Keratinocyte (primary cell): ENCODE data around the gene NAP1L1. TPM values are rescaled to one million over a fixed set of nuclear protein-coding genes. Genes with fewer than 3 reads are reported as not detected.

ENCODE experiments used
- DNase-seq: peaks from one replicate; pipeline ENCODE4 v3.0.0-alpha.2; 2011; ENCODE audit warnings: low read depth, missing footprints, low spot score
- FAIRE-seq: peaks from 2 replicates; lab custom pipeline; 2011; peaks lifted over from hg19 to GRCh38; lab: Jason Lieb, UNC
- H2AFZ ChIP-seq: 2 replicates; pipeline ENCODE4 v1.6.0; 2012; ENCODE audit warnings: low read length, control low read depth, inconsistent platforms; ENCODE audit not compliant: control insufficient read depth
- H3K27ac ChIP-seq: 2 replicates; pipeline ENCODE4 v1.5.1; 2011; ENCODE audit warnings: low read length; ENCODE audit not compliant: control insufficient read depth, insufficient read depth
- H3K27me3 ChIP-seq: 3 replicates; pipeline ENCODE4 v1.6.0; 2011; ENCODE audit warnings: low read length; ENCODE audit not compliant: control insufficient read depth, insufficient read depth; ENCODE audit errors: extremely low read depth
- H3K36me3 ChIP-seq, 2 experiments: 2 replicates in 1 of 2; 3 replicates in 1 of 2; pipeline ENCODE4 v1.5.1; 2011; ENCODE audit warnings: low read length in 2 of 2, mild to moderate bottlenecking in 1 of 2; ENCODE audit not compliant: control insufficient read depth in 2 of 2, insufficient read depth in 2 of 2; ENCODE audit errors: extremely low read depth in 1 of 2
- H3K4me1 ChIP-seq: 3 replicates; pipeline ENCODE4 v1.5.1; 2011; ENCODE audit warnings: low read length; ENCODE audit not compliant: control insufficient read depth, insufficient read depth; ENCODE audit errors: extremely low read depth
- H3K4me2 ChIP-seq: 3 replicates; pipeline ENCODE4 v1.6.0; 2011; ENCODE audit warnings: low read depth, low read length; ENCODE audit not compliant: control insufficient read depth, insufficient read depth; ENCODE audit errors: extremely low read depth
- H3K4me3 ChIP-seq, 3 experiments: fragments of 200-600 bp in 1 of 3; sonication (generic) in 1 of 3; 2 replicates in 2 of 3; 3 replicates in 1 of 3; pipeline ENCODE4 v1.5.1; 2011 to 2016; ENCODE audit warnings: low read length in 3 of 3, mild to moderate bottlenecking in 3 of 3, control low read depth in 2 of 3, inconsistent platforms in 1 of 3, low read depth in 1 of 3, mixed read lengths in 1 of 3, mixed run types in 1 of 3, moderate library complexity in 1 of 3; ENCODE audit not compliant: control insufficient read depth in 2 of 3, insufficient read depth in 2 of 3; ENCODE audit errors: extremely low read depth in 1 of 3
- H3K79me2 ChIP-seq: 2 replicates; pipeline ENCODE4 v1.6.0; 2012; ENCODE audit warnings: low read length; ENCODE audit not compliant: control insufficient read depth, insufficient read depth
- H3K9ac ChIP-seq: 3 replicates; pipeline ENCODE4 v1.6.0; 2011; ENCODE audit warnings: low read length; ENCODE audit not compliant: control insufficient read depth, insufficient read depth; ENCODE audit errors: extremely low read depth
- H3K9me1 ChIP-seq: 3 replicates; pipeline ENCODE4 v1.6.0; 2011; ENCODE audit warnings: low read length; ENCODE audit not compliant: control insufficient read depth, insufficient read depth; ENCODE audit errors: extremely low read depth
- H3K9me3 ChIP-seq: 2 replicates; pipeline ENCODE4 v1.5.1; 2012; ENCODE audit warnings: low read depth, low read length; ENCODE audit not compliant: control insufficient read depth
- H4K20me1 ChIP-seq: 3 replicates; pipeline ENCODE4 v1.6.0; 2011; ENCODE audit warnings: low read length; ENCODE audit not compliant: control insufficient read depth, insufficient read depth; ENCODE audit errors: extremely low read depth
- CTCF ChIP-seq, 3 experiments: IDR thresholded peaks in 1 of 3; conservative IDR thresholded peaks in 1 of 3; optimal IDR thresholded peaks in 1 of 3; 2 replicates in 2 of 3; 3 replicates in 1 of 3; pipeline versions ENCODE3 to v1.5.1; 2011; ENCODE audit warnings: low read length in 3 of 3, mild to moderate bottlenecking in 3 of 3, moderate library complexity in 2 of 3, control low read depth in 1 of 3, inconsistent platforms in 1 of 3; ENCODE audit not compliant: insufficient read depth in 2 of 3; ENCODE audit errors: extremely low read depth in 1 of 3
- EZH2 ChIP-seq: IDR thresholded peaks from one replicate; pipeline ENCODE4 v1.6.1; 2012; ENCODE audit warnings: inconsistent platforms, mild to moderate bottlenecking, low read length, moderate library complexity
- dilution Hi-C: fragments of 300-500 bp; cut with MboI; formaldehyde crosslinking; loops from one replicate; pipeline ENCODE4 v1.7.0; 2020; ENCODE audit warnings: low sequenced_read_pairs; ENCODE audit not compliant: extremely low pct_ligation_motif_present
- polyA plus RNA-seq, 5 experiments: library from polyadenylated mRNA; depleted of rRNA in 3 of 5; stranded (reverse) in 3 of 5; stranded (forward) in 1 of 5; unstranded in 1 of 5; fragments of >200 nt; gene quantifications; 1 replicate in 1 of 5; 2 replicates in 3 of 5; 3 replicates in 1 of 5; pipeline versions ENCODE4 v1.2.1 to v1.2.3, GENCODE V29; 2011 to 2012; ENCODE audit warnings: missing spikeins in 2 of 5, low read depth in 1 of 5, low replicate concordance in 1 of 5

The NAP1L1 gene
- polyA plus RNA-seq, 1 donor (not counting 4 experiments of a cell fraction or from before 2014, with no cell fraction given) = 384 TPM

- Histone ChIP-seq H3K27ac (no peak overlapping the region), H3K9me3 (no peaks in the 10 kb centered on the region), H3K9me1 (no peaks in the 10 kb centered on the region), H3K4me3 (no peak overlapping the region), H3K4me2 (no peak overlapping the region), H4K20me1 (peaks cover 2% of the 10 kb centered on the region), H2AFZ (no peak overlapping the region), H3K9ac (peak overlapping the region; percentile 23), H3K4me1 (peaks cover 8% of the 10 kb centered on the region), H3K36me3 (peaks cover 6 to 16% of the 10 kb centered on the region in 2 experiments), H3K27me3 (no peaks in the 10 kb centered on the region), H3K79me2 (peaks cover 98% of the 10 kb centered on the region)
- dilution Hi-C loops = no loop called here
- no peak for TF ChIP-seq CTCF (optimal IDR thresholded peaks at IDR 0.05 in 1 of 3, IDR thresholded peaks at IDR 0.05 in 1 of 3, conservative IDR thresholded peaks at IDR 0.05 in 1 of 3; ENCODE audit: extremely low read depth in 1 of 3, insufficient read depth in 2 of 3, low read length in 3 of 3)
- no peak for TF ChIP-seq EZH2
- no peak for DNase-seq
- no peak for FAIRE-seq
Observed at GRCh38 chr12:76074701-76075336, 9.7 kb downstream of the NAP1L1 start.

- Histone ChIP-seq H3K9me1 (no peaks in the 10 kb centered on the region), H3K27ac (no peak overlapping the region), H3K9ac (no peak overlapping the region), H3K9me3 (no peaks in the 10 kb centered on the region), H3K27me3 (no peaks in the 10 kb centered on the region), H3K36me3 (peaks cover 6 to 16% of the 10 kb centered on the region in 2 experiments), H3K79me2 (peaks cover 98% of the 10 kb centered on the region), H2AFZ (no peak overlapping the region), H4K20me1 (peaks cover 2% of the 10 kb centered on the region), H3K4me1 (peaks cover 8% of the 10 kb centered on the region), H3K4me2 (no peak overlapping the region), H3K4me3 (no peak overlapping the region)
- dilution Hi-C loops = no loop called here
- TF ChIP-seq CTCF (optimal IDR thresholded peaks at IDR 0.05 in 1 of 3, IDR thresholded peaks at IDR 0.05 in 1 of 3, conservative IDR thresholded peaks at IDR 0.05 in 1 of 3; ENCODE audit: extremely low read depth in 1 of 3, insufficient read depth in 2 of 3, low read length in 3 of 3) = no peak
- no peak for TF ChIP-seq EZH2
- no peak for FAIRE-seq
- no peak for DNase-seq
Observed at GRCh38 chr12:76073561-76073960, 10.9 kb downstream of the NAP1L1 start.
